GM21447 (cell line): ENCODE results near the gene FKBP15.

Experiments used
- ATAC-seq: cut with Tn5 transposase; IDR thresholded peaks from one replicate; pipeline ENCODE4 v1.9.1; 2021; ENCODE audit not compliant: unreplicated experiment

The FKBP15 gene

GRCh38 chr9:113183956-113184488 is 37.1 kb downstream of the FKBP15 start:
- no peak for ATAC-seq

- no peak for ATAC-seq
Observed at GRCh38 chr9:113181165-113181564, 39.9 kb downstream of the FKBP15 start.

- no peak for ATAC-seq
Observed at GRCh38 chr9:113179839-113180238, 41.2 kb downstream of the FKBP15 start.

GRCh38 chr9:113178087-113178486 is 43.0 kb downstream of the FKBP15 start:
- no peak for ATAC-seq

DNA sequence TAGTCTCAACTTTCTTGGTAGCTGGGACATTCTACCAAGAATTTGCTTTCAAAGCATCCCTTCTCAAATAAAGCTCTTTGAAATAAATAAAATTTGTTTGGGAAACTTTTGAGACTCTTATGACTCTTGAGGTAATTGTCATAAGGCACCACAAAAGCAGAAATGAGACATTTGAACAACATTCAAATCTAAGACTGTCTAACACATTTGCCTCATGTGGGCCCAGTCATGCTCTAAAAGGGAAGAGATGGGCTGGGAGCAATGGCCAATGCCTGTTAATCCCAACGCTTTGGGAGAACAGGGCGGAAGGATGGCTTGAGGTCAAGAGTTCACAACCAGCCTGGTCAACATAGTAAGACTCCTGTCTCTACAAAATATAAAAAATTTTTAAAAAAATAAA is 43.8 kb downstream of the FKBP15 start:
- no peak for ATAC-seq

GRCh38 chr9:113176803-113177202 is 44.3 kb downstream of the FKBP15 start:
- no peak for ATAC-seq

- no peak for ATAC-seq
Observed at GRCh38 chr9:113173341-113173740, 47.7 kb downstream of the FKBP15 start.

DNA sequence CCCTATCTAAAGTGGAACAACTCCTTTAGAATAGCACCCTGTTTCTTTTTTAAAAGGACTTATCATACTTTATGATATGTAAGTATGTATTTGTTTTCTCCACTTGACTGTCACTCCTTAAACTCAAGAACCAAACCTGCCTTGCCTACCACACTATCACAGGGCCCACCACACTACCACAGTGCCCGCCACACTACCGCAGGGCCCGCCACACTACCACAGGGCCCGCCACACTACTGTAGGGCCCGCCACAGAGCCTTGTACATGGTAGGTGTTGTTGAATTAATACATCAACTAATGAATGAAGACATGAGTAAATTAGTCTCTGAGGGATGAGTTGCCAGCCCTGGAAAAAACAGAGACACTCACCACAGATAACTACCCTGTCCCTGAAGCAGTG is 52.3 kb downstream of the FKBP15 start:
- ATAC-seq: no peak

DNA sequence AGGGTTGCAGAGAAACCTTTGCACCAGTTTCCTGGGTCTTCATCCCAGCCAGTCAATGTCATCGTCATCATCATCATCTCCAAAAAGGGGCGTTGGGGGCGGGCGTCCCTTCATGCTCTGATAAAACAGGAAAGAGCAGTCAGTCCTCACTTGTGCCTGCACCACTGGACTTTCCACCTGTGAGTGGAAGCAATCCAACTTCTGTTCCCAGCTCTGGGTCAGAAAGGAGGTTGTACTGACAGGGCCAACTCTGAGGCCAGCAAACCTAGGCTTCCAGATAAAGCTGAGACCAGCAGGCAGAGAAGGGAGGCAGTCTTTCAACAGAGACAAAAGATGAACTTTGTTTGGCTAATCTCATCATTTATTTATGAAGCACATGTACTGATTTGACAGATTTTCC is 55.0 kb downstream of the FKBP15 start:
- ATAC-seq: no peak

DNA sequence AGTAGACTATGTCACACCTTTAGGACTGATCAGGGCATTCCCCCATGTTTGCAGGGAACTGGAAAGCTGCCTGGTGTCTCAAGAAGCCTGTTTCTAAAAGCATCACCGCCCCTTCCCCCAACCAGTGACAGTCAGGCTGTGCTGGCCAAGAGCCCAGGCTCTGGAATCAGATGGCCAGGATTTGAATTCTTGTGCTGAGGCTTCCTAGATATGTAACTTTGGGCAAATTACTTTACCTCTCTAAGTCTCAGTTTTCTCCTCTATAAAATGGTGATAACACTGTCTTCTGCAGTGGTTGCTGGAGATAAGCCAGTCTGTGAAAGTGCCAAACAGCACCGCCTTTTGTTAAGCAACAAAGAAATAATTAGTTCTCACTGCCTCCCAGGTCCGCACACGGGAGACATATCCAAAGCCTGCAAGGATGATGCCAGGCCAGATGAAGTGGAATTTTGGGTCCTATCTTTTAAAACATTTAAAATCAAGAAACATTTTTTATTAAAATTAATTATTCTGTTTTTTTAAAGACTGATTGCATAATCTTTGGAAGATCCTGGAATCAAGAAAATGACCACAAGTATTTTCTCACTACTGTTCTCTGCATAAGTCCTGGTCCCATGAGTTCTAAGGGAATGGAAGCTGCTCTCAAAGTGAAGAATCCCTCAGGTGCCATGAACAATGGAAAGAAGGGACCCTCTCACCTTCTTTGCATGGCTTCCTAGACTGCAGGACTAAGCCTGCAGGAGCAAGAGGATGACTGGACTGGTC is 56.4 kb downstream of the FKBP15 start:
- no peak for ATAC-seq

DNA sequence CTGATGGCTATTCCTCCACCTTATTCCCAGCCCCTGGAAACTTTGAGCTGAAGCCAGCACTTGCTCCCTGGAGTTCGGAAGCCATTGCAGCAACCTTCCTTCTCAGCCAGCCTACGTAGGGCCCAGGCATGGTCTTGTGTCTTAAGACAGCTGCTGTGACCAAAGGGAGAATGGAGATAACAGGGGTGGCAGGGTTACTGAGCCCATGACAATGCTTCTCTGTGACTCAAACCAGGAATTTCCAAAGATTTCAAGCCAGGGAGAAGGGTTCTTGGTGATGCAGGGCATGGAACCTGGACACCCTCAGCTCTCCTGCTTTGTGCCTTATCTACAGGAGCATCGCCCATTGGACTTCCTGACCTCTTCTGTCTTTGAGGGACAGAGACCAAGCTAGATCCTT is 58.1 kb downstream of the FKBP15 start:
- ATAC-seq: no peak

DNA sequence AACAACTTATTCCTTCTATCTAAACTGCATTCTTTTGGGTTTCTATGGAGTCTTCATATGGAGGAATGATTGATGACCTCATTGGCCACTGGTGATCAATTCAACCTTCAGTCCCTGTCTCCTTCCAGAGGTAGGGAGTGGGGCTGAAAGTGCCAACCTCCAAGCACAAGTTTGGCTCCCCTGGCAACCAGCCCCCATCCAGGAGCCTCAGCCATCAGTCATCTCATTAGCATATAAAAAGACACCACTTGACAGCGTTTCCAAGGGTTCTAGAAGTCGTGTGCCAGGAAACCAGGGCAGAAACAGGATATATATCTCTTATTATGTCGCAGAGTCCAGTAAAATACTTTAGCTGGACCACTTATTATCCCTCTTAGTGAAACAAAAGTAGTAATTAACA is 60.5 kb downstream of the FKBP15 start:
- ATAC-seq: no peak

GRCh38 chr9:113158446-113158845 is 62.6 kb downstream of the FKBP15 start:
- no peak for ATAC-seq

- no peak for ATAC-seq
Observed at GRCh38 chr9:113156880-113157279, 64.2 kb downstream of the FKBP15 start.

DNA sequence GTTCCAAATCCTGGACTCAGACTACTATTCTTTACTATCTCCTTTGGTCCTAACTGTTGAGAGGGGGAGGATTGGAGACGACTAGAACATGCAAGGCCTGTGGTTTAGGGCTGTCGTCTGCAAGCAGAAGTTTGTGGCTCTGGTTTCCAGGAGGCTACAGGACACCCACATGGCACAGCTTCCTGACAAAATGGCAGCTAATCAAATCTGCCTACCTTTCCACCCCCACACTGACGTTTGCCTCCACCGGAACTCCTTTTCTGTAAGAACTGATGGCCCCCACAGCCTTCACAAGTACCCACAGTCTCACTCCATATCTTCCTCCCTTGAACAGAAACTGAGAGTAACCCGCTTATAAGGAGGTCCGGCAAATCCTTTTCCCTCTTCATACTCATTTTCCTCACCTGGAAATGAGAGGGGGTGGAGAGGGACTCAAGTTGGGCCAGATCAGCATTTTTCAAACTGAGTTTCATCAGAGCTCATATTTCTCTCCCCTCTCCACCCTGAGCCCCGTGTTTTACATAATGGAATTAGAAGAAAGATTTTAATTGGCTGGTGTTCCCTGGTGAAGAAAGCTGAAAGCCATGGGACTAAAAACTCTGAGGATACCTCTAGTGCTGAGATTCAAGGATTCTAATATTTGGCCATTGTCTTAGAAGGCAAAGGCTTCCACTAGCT is 65.0 kb downstream of the FKBP15 start:
- ATAC-seq: no peak

DNA sequence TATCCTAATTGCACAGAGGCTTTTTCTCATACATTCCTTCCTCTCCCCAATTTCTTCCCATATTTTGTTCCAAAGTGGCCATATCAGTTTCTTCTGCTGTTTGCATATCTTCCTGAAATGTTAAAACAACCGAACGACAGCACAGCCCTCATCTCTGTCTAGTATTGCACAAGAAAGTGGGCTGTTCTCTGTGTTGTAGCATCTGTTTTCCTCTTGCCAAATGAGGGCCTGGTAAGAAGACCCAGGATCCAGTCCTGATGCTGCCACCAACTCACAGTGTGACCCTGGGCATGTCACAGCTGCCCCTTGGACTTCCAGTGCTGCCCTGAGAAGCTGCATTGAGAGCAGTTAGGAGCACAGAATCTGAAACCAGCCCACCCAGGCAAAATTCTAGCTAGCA is 66.1 kb downstream of the FKBP15 start:
- ATAC-seq: no peak

- ATAC-seq: no peak
Observed at GRCh38 chr9:113154471-113154870, 66.6 kb downstream of the FKBP15 start.

DNA sequence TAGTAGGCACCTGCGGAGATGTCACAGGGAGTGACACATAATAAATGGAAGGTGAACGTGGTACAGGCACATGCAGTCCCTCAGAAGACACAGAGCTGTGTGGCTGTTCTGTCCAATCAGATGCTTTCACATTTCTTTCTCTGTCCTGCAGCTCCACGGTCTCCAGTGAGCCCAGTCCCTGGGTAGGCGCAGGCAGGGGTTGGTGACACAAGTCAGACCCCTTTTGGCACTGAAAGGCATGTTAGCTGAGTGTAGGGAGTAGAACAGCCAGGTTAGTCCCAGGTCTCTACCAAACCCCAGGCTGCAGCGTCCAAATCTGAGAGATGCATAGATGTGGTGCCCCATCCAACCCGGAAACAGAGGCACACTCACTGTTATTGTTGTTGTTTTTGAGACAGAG is 67.5 kb downstream of the FKBP15 start:
- ATAC-seq: no peak

- ATAC-seq: no peak
Observed at GRCh38 chr9:113152699-113153098, 68.4 kb downstream of the FKBP15 start.

DNA sequence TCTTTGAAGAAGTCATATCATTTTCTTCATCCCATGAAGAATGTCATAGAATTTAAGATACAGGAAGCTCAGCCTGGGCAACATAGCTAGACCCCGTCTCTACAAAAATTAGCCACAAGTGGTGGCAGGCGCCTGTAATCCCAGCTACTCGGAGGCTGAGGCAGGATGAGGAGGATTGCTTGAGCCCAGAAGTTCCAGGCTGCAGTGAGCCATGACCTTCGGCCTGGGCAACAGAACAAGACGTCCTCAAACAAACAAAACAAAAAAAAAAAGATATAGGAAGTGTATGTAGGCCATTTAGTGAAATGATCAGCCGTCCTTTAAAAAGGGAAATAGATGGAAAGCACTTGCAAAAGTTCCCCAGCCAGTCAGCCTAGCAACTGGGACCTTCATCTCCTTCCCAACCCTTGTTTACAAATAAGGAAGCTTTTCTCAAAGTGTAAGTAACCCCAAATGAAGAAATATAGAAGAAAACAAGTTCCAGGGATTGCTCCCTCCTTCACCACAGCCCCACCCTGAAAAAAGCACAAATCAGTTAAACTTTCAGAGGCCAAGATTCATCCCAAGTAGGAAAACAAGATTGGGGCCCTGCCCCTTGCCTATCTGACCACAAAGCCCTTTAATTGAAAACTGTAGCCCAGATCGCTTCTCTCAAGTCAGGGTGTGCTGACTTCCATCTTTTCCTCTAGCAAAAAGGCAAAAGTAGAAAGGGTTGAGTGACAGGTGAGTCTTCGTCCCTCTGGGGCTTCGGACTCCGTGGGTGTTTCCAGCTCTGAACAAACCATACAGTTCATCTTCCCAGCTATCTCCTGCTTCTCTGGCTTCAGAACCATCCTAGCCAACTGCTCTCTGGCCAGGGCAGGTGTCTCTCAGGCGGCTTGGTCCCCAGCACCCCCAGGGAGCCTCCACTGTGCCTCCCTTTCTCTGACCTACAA is 69.1 kb downstream of the FKBP15 start:
- ATAC-seq: no peak
